Omental fat pad (tissue), 4 donors: ENCODE data around the gene FMN1. TPM values are rescaled to one million over a fixed set of nuclear protein-coding genes. Genes with fewer than 3 reads are reported as not detected.

ENCODE experiments used
- ATAC-seq: fragments of 150-250 bp; one replicate; pipeline ENCODE4 v1.9.1; 2016; ENCODE audit warnings: mild to moderate bottlenecking, moderate library complexity; ENCODE audit not compliant: low FRiP score
- DNase-seq: peaks from one replicate; pipeline ENCODE4 v3.0.0-alpha.2; 2019; ENCODE audit warnings: low spot score
- CTCF ChIP-seq, 3 donors: fragments of 450-650 bp; IDR thresholded peaks; one replicate each; pipeline ENCODE4 v1.5.1; 2016 to 2017; ENCODE audit warnings: antibody characterized with exemption in 3 of 3, mild to moderate bottlenecking in 3 of 3, moderate library complexity in 2 of 3
- total RNA-seq, 4 donors: library from RNA; depleted of rRNA; stranded (reverse); fragments of >200 nt; gene quantifications; one replicate each; pipeline ENCODE4 v1.1.0, GENCODE V29; 2016

Gene FMN1
- total RNA-seq, 4 donors from 2014 or later: 19.9 to 35.5 (median 28.5) TPM

GRCh38 chr15:33137101-33137500 lies 57.4 kb downstream of the FMN1 start:
- DNase-seq (no peak), ATAC-seq (no peak)
- no peak for TF ChIP-seq CTCF (IDR thresholded peaks at IDR 0.05)

GRCh38 chr15:33136353-33136752 lies 58.2 kb downstream of the FMN1 start:
- no peak for TF ChIP-seq CTCF (IDR thresholded peaks at IDR 0.05)
- DNase-seq (no peak), ATAC-seq (no peak)

GRCh38 chr15:33135355-33135781 lies 59.1 kb downstream of the FMN1 start:
- no peak for TF ChIP-seq CTCF (IDR thresholded peaks at IDR 0.05)
- DNase-seq (no peak), ATAC-seq (peak; percentile 37)

- ATAC-seq: no peak
- no peak for DNase-seq
- TF ChIP-seq CTCF (IDR thresholded peaks at IDR 0.05): no peak
These were observed 61.7 kb downstream of the FMN1 start for GRCh38 chr15:33132722-33133345.

- no peak for ATAC-seq
- no peak for TF ChIP-seq CTCF (IDR thresholded peaks at IDR 0.05)
- DNase-seq: no peak
These were observed 62.3 kb downstream of the FMN1 start for GRCh38 chr15:33132233-33132580.

GRCh38 chr15:33131552-33132232 lies 62.8 kb downstream of the FMN1 start:
- no peak for DNase-seq
- no peak for TF ChIP-seq CTCF (IDR thresholded peaks at IDR 0.05)

More at GRCh38 chr15:33131552-33132232, 62.8 kb downstream of the FMN1 start:
- no peak for ATAC-seq
